Neuronal stem cell (in vitro differentiated cells): Measurements from ENCODE around the gene MTUS2.

Source experiments
- DNase-seq: peaks from one replicate; pipeline ENCODE4 v3.0.0-alpha.2; 2013; ENCODE audit warnings: low spot score
- H2AFZ ChIP-seq: one replicate; pipeline ENCODE4 v1.6.1; 2013; ENCODE audit warnings: mild to moderate bottlenecking, low read length, inconsistent platforms
- H2AK5ac ChIP-seq: 2 replicates; pipeline ENCODE4 v1.6.1; 2013; ENCODE audit warnings: low read depth, mild to moderate bottlenecking, inconsistent platforms, low read length, moderate library complexity, mixed read lengths
- H2BK120ac ChIP-seq: 2 replicates; pipeline ENCODE4 v1.6.1; 2013; ENCODE audit warnings: low read depth, mild to moderate bottlenecking, inconsistent platforms, low read length, moderate library complexity, mixed read lengths
- H2BK12ac ChIP-seq: one replicate; pipeline ENCODE4 v1.6.1; 2013; ENCODE audit warnings: low read length, inconsistent platforms
- H2BK15ac ChIP-seq: 2 replicates; pipeline ENCODE4 v1.6.1; 2013; ENCODE audit warnings: mild to moderate bottlenecking, low read length, inconsistent platforms, mixed read lengths
- H2BK5ac ChIP-seq: one replicate; pipeline ENCODE4 v1.6.1; 2013; ENCODE audit warnings: inconsistent platforms, mild to moderate bottlenecking, low read length, moderate library complexity
- H3K14ac ChIP-seq: one replicate; pipeline ENCODE4 v1.6.1; 2013; ENCODE audit warnings: low read length, inconsistent platforms
- H3K18ac ChIP-seq: 2 replicates; pipeline ENCODE4 v1.6.1; 2013; ENCODE audit warnings: low read length, inconsistent platforms
- H3K23ac ChIP-seq: 2 replicates; pipeline ENCODE4 v1.6.1; 2013; ENCODE audit warnings: low read depth, mild to moderate bottlenecking, mixed read lengths, low read length, inconsistent platforms; ENCODE audit not compliant: poor library complexity
- H3K27ac ChIP-seq: replicated peaks from 3 replicates; pipeline ENCODE4 v1.5.1; 2013; ENCODE audit warnings: low read length, inconsistent platforms
- H3K27me3 ChIP-seq, 3 experiments: 2 replicates each; pipeline ENCODE4 v1.6.1; 2013; ENCODE audit warnings: low read length in 3 of 3, mild to moderate bottlenecking in 2 of 3, inconsistent platforms in 1 of 3, low read depth in 1 of 3, mixed read lengths in 1 of 3, moderate library complexity in 1 of 3; ENCODE audit not compliant: control insufficient read depth in 3 of 3, insufficient read depth in 3 of 3
- H3K36me3 ChIP-seq, 2 donors: replicated peaks in 1 of 2; 2 replicates each; pipeline ENCODE4 v1.6.1; 2013; ENCODE audit warnings: low read length in 2 of 2; ENCODE audit not compliant: control insufficient read depth in 2 of 2, insufficient read depth in 2 of 2
- H3K4ac ChIP-seq: 2 replicates; pipeline ENCODE4 v1.6.1; 2013; ENCODE audit warnings: inconsistent platforms, mild to moderate bottlenecking, low read length, moderate library complexity
- H3K4me1 ChIP-seq, 2 donors: 1 replicate in 1 of 2; 2 replicates in 1 of 2; pipeline ENCODE4 v1.6.1; 2013; ENCODE audit warnings: low read length in 2 of 2, low read depth in 1 of 2; ENCODE audit not compliant: control insufficient read depth in 2 of 2, insufficient read depth in 1 of 2
- H3K4me2 ChIP-seq: one replicate; pipeline ENCODE4 v1.6.1; 2013; ENCODE audit warnings: mild to moderate bottlenecking, low read length, inconsistent platforms; ENCODE audit not compliant: insufficient read depth, poor library complexity, severe bottlenecking
- H3K4me3 ChIP-seq, 2 donors: 2 replicates each; pipeline ENCODE4 v1.5.1; 2013; ENCODE audit warnings: low read length in 2 of 2, mild to moderate bottlenecking in 2 of 2, inconsistent platforms in 1 of 2, moderate library complexity in 1 of 2
- H3K79me1 ChIP-seq: one replicate; pipeline ENCODE4 v1.6.1; 2013; ENCODE audit warnings: low read depth, mild to moderate bottlenecking, inconsistent platforms, low read length, moderate library complexity
- H3K9ac ChIP-seq: one replicate; pipeline ENCODE4 v1.6.1; 2013; ENCODE audit warnings: mild to moderate bottlenecking, low read depth, low read length, inconsistent platforms; ENCODE audit not compliant: poor library complexity
- H3K9me3 ChIP-seq, 2 donors: replicated peaks in 1 of 2; 2 replicates each; pipeline versions ENCODE3 to v1.6.1; 2013; ENCODE audit warnings: low read length in 2 of 2, mild to moderate bottlenecking in 2 of 2, inconsistent platforms in 1 of 2, low read depth in 1 of 2, mixed read lengths in 1 of 2, moderate library complexity in 1 of 2; ENCODE audit not compliant: control insufficient read depth in 2 of 2, insufficient read depth in 1 of 2
- H4K8ac ChIP-seq: one replicate; pipeline ENCODE4 v1.6.1; 2013; ENCODE audit warnings: low read depth, mild to moderate bottlenecking, inconsistent platforms, low read length, moderate library complexity
- H4K91ac ChIP-seq: one replicate; pipeline ENCODE4 v1.6.1; 2013; ENCODE audit warnings: low read length, low read depth, mild to moderate bottlenecking, inconsistent platforms; ENCODE audit not compliant: poor library complexity
- WGBS, 2 donors: extraction: QIAGEN DNeasy Blood & Tissue Kit; methylation state at CpG; one replicate each; pipeline ENCODE4 v1.1.7; 2013; ENCODE audit warnings: missing lambda C conversion rate in 2 of 2, mixed read lengths in 1 of 2; ENCODE audit not compliant: insufficient read length in 2 of 2, insufficient replicate concordance in 1 of 2; ENCODE audit errors: extremely low coverage in 2 of 2; 5-methylcytosine and 5-hydroxymethylcytosine counted together

The MTUS2 gene

DNA sequence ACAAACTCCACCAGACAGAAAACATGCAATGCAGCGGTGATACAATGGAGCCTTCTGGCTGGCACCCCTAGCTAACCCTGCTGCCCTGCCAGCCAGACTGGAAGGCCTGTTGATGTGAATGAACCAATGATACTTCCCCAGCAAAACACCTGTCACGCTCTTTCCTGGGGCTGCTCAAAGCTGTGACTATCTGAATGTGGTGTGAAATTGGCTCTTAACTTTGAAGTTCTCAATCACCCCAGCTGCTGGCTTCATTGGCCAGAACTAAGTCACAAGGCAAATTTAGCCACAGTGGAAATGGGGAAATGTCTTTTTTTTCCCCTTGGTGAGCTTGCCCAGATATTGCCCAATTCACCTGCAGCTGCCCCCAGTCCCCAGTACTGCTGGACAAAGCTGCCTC lies 628.0 kb downstream of the MTUS2 start:
- Histone ChIP-seq H2BK120ac (no peak overlapping the region), H2BK15ac (no peak overlapping the region), H3K79me1 (no peaks in the 10 kb centered on the region), H3K27me3 (peaks cover 0 to 8% (median 0%) of the 10 kb centered on the region in 3 experiments), H2BK5ac (no peak overlapping the region), H3K4me3 (no peak overlapping the region), H2AFZ (no peak overlapping the region), H3K18ac (no peak overlapping the region), H3K4me1 (no peaks in the 10 kb centered on the region), H2BK12ac (no peak overlapping the region), H4K8ac (no peak overlapping the region), H3K36me3 (no peaks in the 10 kb centered on the region), H3K9ac (no peak overlapping the region), H3K4ac (no peak overlapping the region), H3K9me3 (no peaks in the 10 kb centered on the region), H3K14ac (no peak overlapping the region), H4K91ac (no peak overlapping the region), H3K27ac (no peak overlapping the region), H3K4me2 (no peak overlapping the region), H2AK5ac (no peak overlapping the region), H3K23ac (no peak overlapping the region)
- no peak for DNase-seq
- no CpG with 5 or more reads among the region's 2 CpGs for WGBS, 2 donors

DNA sequence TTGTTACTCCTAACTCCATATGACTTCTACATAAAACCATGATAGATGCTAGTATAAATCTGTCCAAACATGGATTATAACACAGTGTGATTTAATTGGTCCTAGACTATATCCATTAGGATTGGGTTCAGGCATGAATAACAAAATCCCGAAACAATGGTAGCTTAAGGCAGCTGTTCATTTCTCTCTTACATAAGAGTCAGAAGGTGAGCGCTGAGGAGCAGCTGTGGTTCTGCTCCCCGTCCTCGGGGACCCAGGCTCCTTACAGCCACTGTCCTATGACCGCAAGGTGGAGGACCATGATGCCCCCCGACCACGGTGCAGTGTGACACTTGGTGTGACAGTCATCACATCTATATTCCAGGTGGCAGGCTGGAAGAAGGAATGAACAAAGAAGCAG lies 629.6 kb downstream of the MTUS2 start:
- Histone ChIP-seq H3K4me3 (no peak overlapping the region), H3K9ac (no peak overlapping the region), H2BK5ac (no peak overlapping the region), H3K23ac (no peak overlapping the region), H2BK120ac (no peak overlapping the region), H3K36me3 (no peaks in the 10 kb centered on the region), H3K79me1 (no peaks in the 10 kb centered on the region), H3K18ac (peak overlapping the region; percentile 77), H3K14ac (no peak overlapping the region), H3K4me1 (no peaks in the 10 kb centered on the region), H2BK15ac (no peak overlapping the region), H2AFZ (no peak overlapping the region), H4K91ac (no peak overlapping the region), H3K4me2 (no peak overlapping the region), H3K27me3 (no peaks in the 10 kb centered on the region), H3K27ac (no peak overlapping the region), H2BK12ac (no peak overlapping the region), H3K4ac (no peak overlapping the region), H3K9me3 (no peaks in the 10 kb centered on the region), H4K8ac (no peak overlapping the region), H2AK5ac (no peak overlapping the region)
- WGBS, 2 donors: no CpG with 5 or more reads among the region's 7 CpGs
- no peak for DNase-seq

DNA sequence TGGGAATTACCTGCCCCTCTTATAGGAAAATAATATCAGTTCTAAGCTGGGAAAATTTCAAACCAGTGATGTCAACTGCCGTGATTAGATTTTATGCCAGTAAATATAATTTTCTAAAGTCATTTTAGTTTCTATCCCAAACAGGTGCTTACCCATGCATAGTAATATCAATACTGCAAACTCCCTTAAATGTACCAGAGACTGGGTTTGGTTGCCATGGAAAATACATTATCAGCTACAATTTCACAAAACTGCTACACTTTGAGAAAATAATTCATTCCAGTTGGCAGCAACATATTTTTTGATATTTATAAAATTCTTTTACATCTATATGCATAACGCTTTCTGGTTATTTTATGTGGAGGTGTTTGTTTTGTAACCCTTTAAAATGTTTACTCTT lies 631.8 kb downstream of the MTUS2 start:
- no peaks in the 10 kb centered on the region for H3K79me1 ChIP-seq
- no peak overlapping the region for H3K9ac ChIP-seq
- H3K18ac ChIP-seq: no peak overlapping the region
- no peaks in the 10 kb centered on the region for H3K4me1 ChIP-seq
- no peak for DNase-seq
- H4K91ac ChIP-seq: no peak overlapping the region
- no peaks in the 10 kb centered on the region for H3K36me3 ChIP-seq
- no peak overlapping the region for H2BK15ac ChIP-seq
- no peak overlapping the region for H3K4me3 ChIP-seq
- no peak overlapping the region for H4K8ac ChIP-seq
- no peak overlapping the region for H2AFZ ChIP-seq
- no CpG with 5 or more reads among the region's 2 CpGs for WGBS, 2 donors
- no peak overlapping the region for H2AK5ac ChIP-seq
- H2BK12ac ChIP-seq: no peak overlapping the region
- no peaks in the 10 kb centered on the region for H3K27me3 ChIP-seq
- H3K23ac ChIP-seq: no peak overlapping the region
- no peak overlapping the region for H2BK120ac ChIP-seq
- no peak overlapping the region for H2BK5ac ChIP-seq
- H3K4ac ChIP-seq: no peak overlapping the region
- no peak overlapping the region for H3K27ac ChIP-seq
- H3K9me3 ChIP-seq: no peaks in the 10 kb centered on the region
- H3K4me2 ChIP-seq: no peak overlapping the region
- H3K14ac ChIP-seq: no peak overlapping the region

DNA sequence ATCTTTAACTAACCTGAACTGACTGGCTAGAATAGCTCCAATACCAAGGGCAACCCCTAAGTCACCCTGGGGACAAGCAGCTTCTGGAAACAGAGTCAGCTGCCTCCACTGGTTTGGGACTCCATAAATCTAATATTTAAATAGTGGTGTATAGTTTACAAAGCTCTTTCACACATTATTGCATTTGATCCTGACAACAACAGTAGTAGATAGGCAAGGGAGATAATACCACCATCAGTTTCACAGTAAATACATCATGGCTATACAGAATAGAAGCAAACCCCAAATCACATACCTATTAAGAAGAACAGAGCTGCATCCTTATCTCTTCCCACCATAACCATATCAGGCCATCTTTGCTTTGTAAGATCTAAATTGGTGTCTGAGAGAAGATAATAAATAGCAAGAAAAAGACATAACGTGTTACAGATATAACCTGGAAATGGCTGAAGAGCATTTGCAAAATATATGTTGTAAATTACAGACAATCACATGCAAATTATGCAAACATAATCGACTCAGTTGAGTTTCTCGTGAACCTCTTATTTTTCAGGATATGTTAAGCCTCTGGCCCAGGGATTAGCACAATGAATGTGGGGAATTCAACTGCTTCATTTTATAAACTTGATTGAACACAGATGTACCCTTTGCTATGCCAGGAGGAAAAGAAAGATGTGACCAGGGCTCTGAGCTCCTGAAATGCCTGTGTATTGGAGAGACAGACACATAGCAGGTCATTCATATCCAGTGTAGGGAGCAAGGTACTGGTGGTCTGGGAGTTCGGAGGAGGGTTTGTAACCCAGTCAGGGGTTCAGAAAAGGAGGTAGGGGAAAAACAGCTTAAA lies 632.9 kb downstream of the MTUS2 start:
- Histone ChIP-seq H2BK15ac (no peak overlapping the region), H3K27ac (no peak overlapping the region), H3K79me1 (no peaks in the 10 kb centered on the region), H3K36me3 (no peaks in the 10 kb centered on the region), H3K23ac (no peak overlapping the region), H2AFZ (no peak overlapping the region), H3K14ac (no peak overlapping the region), H4K91ac (no peak overlapping the region), H3K4me1 (no peaks in the 10 kb centered on the region), H2BK12ac (no peak overlapping the region), H3K4ac (no peak overlapping the region), H3K9me3 (no peaks in the 10 kb centered on the region), H3K4me3 (no peak overlapping the region), H2BK5ac (no peak overlapping the region), H3K9ac (no peak overlapping the region), H3K18ac (no peak overlapping the region), H2BK120ac (no peak overlapping the region), H3K27me3 (no peaks in the 10 kb centered on the region), H3K4me2 (no peak overlapping the region), H4K8ac (no peak overlapping the region), H2AK5ac (no peak overlapping the region)
- WGBS, 2 donors: no CpG with 5 or more reads among the region's 4 CpGs
- no peak for DNase-seq
